Hepatocyte (in vitro differentiated cells): ENCODE measurements around the gene LHPP. TPM values are rescaled to one million over a fixed set of nuclear protein-coding genes. Genes with fewer than 3 reads are reported as not detected.

Source experiments
- DNase-seq: peaks from one replicate; pipeline ENCODE4 v3.0.0-alpha.2; 2016; ENCODE audit warnings: low spot score
- H2AFZ ChIP-seq: fragments of 200-600 bp; sonication (generic); 2 replicates; pipeline ENCODE4 v1.6.0; 2016; ENCODE audit warnings: antibody characterized with exemption, mild to moderate bottlenecking
- H3K27ac ChIP-seq: fragments of 200-600 bp; sonication (generic); 2 replicates; pipeline ENCODE4 v1.5.1; 2016; ENCODE audit warnings: mild to moderate bottlenecking
- H3K27me3 ChIP-seq: fragments of 200-600 bp; sonication (generic); 2 replicates; pipeline ENCODE4 v1.6.1; 2016
- H3K36me3 ChIP-seq: fragments of 200-600 bp; sonication (generic); replicated peaks from 2 replicates; pipeline ENCODE4 v1.5.1; 2016; ENCODE audit warnings: low read depth; ENCODE audit not compliant: insufficient read depth
- H3K4me1 ChIP-seq: fragments of 200-600 bp; sonication (generic); 2 replicates; pipeline ENCODE4 v1.5.1; 2016; ENCODE audit warnings: mild to moderate bottlenecking, moderate library complexity; ENCODE audit not compliant: insufficient read depth
- H3K4me2 ChIP-seq: fragments of 200-600 bp; sonication (generic); 2 replicates; pipeline ENCODE4 v1.6.0; 2016
- H3K4me3 ChIP-seq: fragments of 200-600 bp; sonication (generic); 2 replicates; pipeline ENCODE4 v1.5.1; 2016; ENCODE audit warnings: mild to moderate bottlenecking
- H3K79me2 ChIP-seq: fragments of 200-600 bp; sonication (generic); 2 replicates; pipeline ENCODE4 v1.6.0; 2017; ENCODE audit warnings: mild to moderate bottlenecking
- H3K9me2 ChIP-seq: fragments of 200-600 bp; sonication (generic); replicated peaks from 2 replicates; pipeline ENCODE4 v1.6.0; 2017; ENCODE audit warnings: mild to moderate bottlenecking; ENCODE audit not compliant: insufficient read depth
- H3K9me3 ChIP-seq: fragments of 200-600 bp; sonication (generic); 2 replicates; pipeline ENCODE4 v1.5.1; 2016; ENCODE audit warnings: low read depth, mild to moderate bottlenecking
- H4K20me1 ChIP-seq: fragments of 200-600 bp; sonication (generic); 2 replicates; pipeline ENCODE4 v1.6.0; 2016; ENCODE audit warnings: mild to moderate bottlenecking; ENCODE audit not compliant: insufficient read depth, poor library complexity, severe bottlenecking
- CTCF ChIP-seq: fragments of 200-600 bp; sonication (generic); IDR thresholded peaks from 2 replicates; pipeline ENCODE4 v1.5.1; 2016; ENCODE audit warnings: antibody characterized with exemption, mild to moderate bottlenecking; ENCODE audit not compliant: poor library complexity
- EZH2 ChIP-seq: fragments of 200-600 bp; sonication (generic); IDR thresholded peaks from 2 replicates; pipeline ENCODE4 v1.6.1; 2016; ENCODE audit warnings: antibody characterized with exemption, mild to moderate bottlenecking, borderline replicate concordance
- EZH2phosphoT487 ChIP-seq: fragments of 200-600 bp; sonication (generic); IDR thresholded peaks from one replicate; pipeline ENCODE4 v1.6.1; 2018; ENCODE audit warnings: antibody characterized with exemption, mild to moderate bottlenecking, low read depth, moderate library complexity; ENCODE audit not compliant: unreplicated experiment, severe bottlenecking
- WGBS: methylation state at CpG from one replicate; pipeline ENCODE4 v1.1.6; 2016; ENCODE audit warnings: low lambda C conversion rate; ENCODE audit errors: missing lambda C conversion rate; 5-methylcytosine and 5-hydroxymethylcytosine counted together
- polyA plus RNA-seq: library from polyadenylated mRNA; unstranded; fragments of >200 nt; fragmentation: Nextera tagmentation; extraction: Ambion mirVana; gene quantifications from 2 replicates; pipeline ENCODE4 v1.2.1, GENCODE V29; 2016
- total RNA-seq: library from RNA; depleted of rRNA; stranded (reverse); fragments of >200 nt; gene quantifications from 2 replicates; pipeline ENCODE4 v1.2.3, GENCODE V29; 2014

The LHPP gene
- total and polyA plus RNA-seq, 2 experiments from 2014 or later = 29.4 to 30.3 TPM

DNA sequence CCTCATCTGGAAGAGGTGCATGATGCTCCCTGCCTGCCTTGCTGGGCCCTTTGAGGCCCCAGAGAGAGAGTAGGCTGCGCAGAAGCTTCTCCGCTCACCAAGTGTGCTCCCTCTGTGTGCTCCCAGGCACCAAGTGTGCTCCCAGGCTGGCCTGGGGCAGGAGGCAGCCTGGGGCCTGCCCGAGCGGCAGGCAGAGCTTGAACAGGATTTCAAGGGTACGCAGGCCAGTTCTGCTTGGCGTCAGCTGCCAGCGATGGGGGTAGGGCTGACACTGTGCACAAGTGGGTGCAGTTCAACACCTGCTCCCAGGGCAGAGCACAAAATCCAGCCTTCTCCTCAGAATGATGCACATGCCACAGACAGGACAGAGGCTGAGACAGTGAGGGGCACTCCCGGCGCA lies 162.8 kb downstream of the LHPP start:
- H2AFZ ChIP-seq = no peak overlapping the region
- H3K4me3 ChIP-seq = no peak overlapping the region
- peaks cover 7% of the 10 kb centered on the region for H3K79me2 ChIP-seq
- no peaks in the 10 kb centered on the region for H3K36me3 ChIP-seq
- TF ChIP-seq EZH2 (no peak), CTCF (no peak), EZH2phosphoT487 (no peak)
- DNase-seq = no peak
- no peaks in the 10 kb centered on the region for H3K9me3 ChIP-seq
- 95% methylated on average over 9 of the region's 9 CpGs for WGBS
- H3K9me2 ChIP-seq = no peaks in the 10 kb centered on the region
- peaks cover 12% of the 10 kb centered on the region for H3K4me1 ChIP-seq
- H3K27me3 ChIP-seq = no peaks in the 10 kb centered on the region
- H4K20me1 ChIP-seq = peaks cover 2% of the 10 kb centered on the region
- no peak overlapping the region for H3K27ac ChIP-seq
- H3K4me2 ChIP-seq = no peak overlapping the region

DNA sequence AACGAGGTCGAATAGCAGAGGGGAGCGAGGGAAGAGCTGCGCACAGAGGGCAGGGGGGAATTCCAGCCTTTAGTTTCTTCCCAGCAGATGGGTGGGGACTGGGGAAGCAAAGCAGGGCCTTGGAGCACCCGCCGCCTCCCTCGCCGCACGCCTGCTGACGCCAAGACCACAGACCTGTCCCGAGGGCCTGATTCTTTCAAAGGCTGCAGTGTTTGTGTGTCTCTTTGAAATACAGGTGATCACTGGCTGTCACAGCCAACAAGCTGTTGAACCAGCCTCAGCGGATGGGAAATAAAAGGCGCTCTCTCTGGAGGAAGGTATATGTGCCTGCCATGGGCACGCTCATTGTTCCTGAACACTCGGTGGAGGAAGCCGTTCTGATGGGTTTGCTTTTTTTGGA lies 163.3 kb downstream of the LHPP start:
- Histone ChIP-seq H3K27ac (no peak overlapping the region), H3K27me3 (no peaks in the 10 kb centered on the region)

GRCh38 chr10:124625831-124626238 lies 164.2 kb downstream of the LHPP start:
- Histone ChIP-seq H2AFZ (no peak overlapping the region), H3K27me3 (no peaks in the 10 kb centered on the region), H3K4me1 (peaks cover 12% of the 10 kb centered on the region), H3K9me3 (no peaks in the 10 kb centered on the region), H3K4me2 (no peak overlapping the region), H3K9me2 (no peaks in the 10 kb centered on the region), H3K27ac (no peak overlapping the region), H3K36me3 (no peaks in the 10 kb centered on the region), H3K79me2 (peaks cover 7% of the 10 kb centered on the region), H3K4me3 (no peak overlapping the region), H4K20me1 (peaks cover 2% of the 10 kb centered on the region)
- TF ChIP-seq CTCF = no peak
- TF ChIP-seq EZH2 = no peak
- TF ChIP-seq EZH2phosphoT487 = no peak
- DNase-seq = no peak
- WGBS = 97% methylated on average over 20 of the region's 23 CpGs

More for the DNA sequence above, 163.3 kb downstream of the LHPP start:
- Histone ChIP-seq H3K79me2 (peaks cover 7% of the 10 kb centered on the region), H3K36me3 (no peaks in the 10 kb centered on the region), H3K9me3 (no peaks in the 10 kb centered on the region), H3K4me2 (no peak overlapping the region), H3K4me1 (peaks cover 12% of the 10 kb centered on the region), H3K9me2 (no peaks in the 10 kb centered on the region), H4K20me1 (peaks cover 2% of the 10 kb centered on the region), H2AFZ (no peak overlapping the region), H3K4me3 (no peak overlapping the region)
- WGBS = 94% methylated on average over 16 of the region's 16 CpGs
- DNase-seq = no peak
- TF ChIP-seq EZH2phosphoT487 (no peak), CTCF (no peak), EZH2 (no peak)
